ENCODE results near the gene CSPG4.
"Not testable (repeated sequence)": the region's sequence is repeated elsewhere in the genome, so short reads cannot be mapped to it uniquely, and the experiment has no call there.

Gene CSPG4

GRCh38 chr15:75704618-75705017 lies 8.0 kb downstream of the CSPG4 start:
- H3K4me3 ChIP-seq (ENCODE audit: low read depth, low read length), result no peak overlapping the region
- ChIA-PET CTCF (no interaction called here), POLR2A (no interaction called here)
- DNase-seq (ENCODE audit: low read depth, low spot score), result no peak
- no peak for TF ChIP-seq CTCF (IDR thresholded peaks at IDR 0.05; ENCODE audit: insufficient read depth, low read length, missing control alignments)

GRCh38 chr15:75704263-75704615 lies 8.4 kb downstream of the CSPG4 start:
- ChIA-PET CTCF (no interaction called here), POLR2A (no interaction called here)
- no peak for DNase-seq (ENCODE audit: low read depth, low spot score)
- no peak for TF ChIP-seq CTCF (IDR thresholded peaks at IDR 0.05; ENCODE audit: insufficient read depth, low read length, missing control alignments)
- no peak overlapping the region for H3K4me3 ChIP-seq (ENCODE audit: low read depth, low read length)

- CTCF ChIA-PET; H3K4me3 ChIP-seq (ENCODE audit: low read depth, low read length); DNase-seq (ENCODE audit: low read depth, low spot score); POLR2A ChIA-PET: not testable (repeated sequence)
Observed at GRCh38 chr15:75703440-75704262, 9.0 kb downstream of the CSPG4 start.

- CTCF ChIA-PET, result interaction anchor here (0.6 to 2.0 kb wide), 2 partner anchors 30 to 100 kb away, joined by 3 to 6 read pairs; no protein-coding TSS in a partner anchor
- no peak for DNase-seq (ENCODE audit: low read depth, low spot score)
Observed at GRCh38 chr15:75702436-75702835, 10.2 kb downstream of the CSPG4 start.

GRCh38 chr15:75701071-75702003 lies 11.3 kb downstream of the CSPG4 start:
- CTCF ChIA-PET, result interaction anchor here (2.0 kb wide), 1 partner anchor 101 kb away, joined by 6 read pairs; no protein-coding TSS in a partner anchor
- H3K4me3 ChIP-seq (ENCODE audit: low read depth, low read length); POLR2A ChIA-PET; DNase-seq (ENCODE audit: low read depth, low spot score): not testable (repeated sequence)

More at GRCh38 chr15:75702436-75702835, 10.2 kb downstream of the CSPG4 start:
- H3K4me3 ChIP-seq (ENCODE audit: low read depth, low read length), result no peak overlapping the region
- TF ChIP-seq CTCF (IDR thresholded peaks at IDR 0.05; ENCODE audit: insufficient read depth, low read length, missing control alignments), result no peak
- POLR2A ChIA-PET, result no interaction called here

GRCh38 chr15:75699961-75700874 lies 12.4 kb downstream of the CSPG4 start:
- DNase-seq (ENCODE audit: low read depth, low spot score); POLR2A ChIA-PET; H3K4me3 ChIP-seq (ENCODE audit: low read depth, low read length): not testable (repeated sequence)
- CTCF ChIA-PET, result interaction anchor here (2.0 kb wide), 1 partner anchor 102 kb away, joined by 6 read pairs; no protein-coding TSS in a partner anchor

- DNase-seq (ENCODE audit: low read depth, low spot score); H3K4me3 ChIP-seq (ENCODE audit: low read depth, low read length); POLR2A ChIA-PET: not testable (repeated sequence)
- CTCF ChIA-PET, result interaction anchor here (1.5 kb wide), 1 partner anchor 103 kb away, joined by 3 read pairs; no protein-coding TSS in a partner anchor
Observed at GRCh38 chr15:75699517-75699916, 13.1 kb downstream of the CSPG4 start.

GRCh38 chr15:75697974-75698747 lies 14.5 kb downstream of the CSPG4 start:
- H3K4me3 ChIP-seq (ENCODE audit: low read depth, low read length); DNase-seq (ENCODE audit: low read depth, low spot score); POLR2A ChIA-PET: not testable (repeated sequence)
- CTCF ChIA-PET, result interaction anchor here (1.5 kb wide), 1 partner anchor 104 kb away, joined by 3 read pairs; no protein-coding TSS in a partner anchor
